ENCODE data around the gene DCTPP1.
A peak's percentile ranks its signal among the peaks of the same experiment; 100 is the strongest.

Gene DCTPP1

GRCh38 chr16:30447512-30448226 is 17.8 kb upstream of the DCTPP1 start:
- no peak for DNase-seq (ENCODE audit: low spot score)

GRCh38 chr16:30446203-30446595 is 16.4 kb upstream of the DCTPP1 start:
- DNase-seq (ENCODE audit: low spot score) = no peak

GRCh38 chr16:30445408-30446202 is 15.8 kb upstream of the DCTPP1 start, which contains the start of gene SEPHS2:
SEPHS2 (minus strand) TSS chr16:30445874; CDS start chr16:30445727, 147 bp downstream.
- peak; percentile 92 for DNase-seq (ENCODE audit: low spot score)

- DNase-seq (ENCODE audit: low spot score) = no peak
Observed at GRCh38 chr16:30445149-30445407, 15.2 kb upstream of the DCTPP1 start.

- DNase-seq (ENCODE audit: low spot score) = no peak
Observed at GRCh38 chr16:30444231-30445148, 14.7 kb upstream of the DCTPP1 start.

- no peak for DNase-seq (ENCODE audit: low spot score)
Observed at GRCh38 chr16:30443631-30444030, 13.8 kb upstream of the DCTPP1 start.

GRCh38 chr16:30439720-30440348 is 10.0 kb upstream of the DCTPP1 start:
- no peak for DNase-seq (ENCODE audit: low spot score)

- DNase-seq (ENCODE audit: low spot score) = no peak
Observed at GRCh38 chr16:30438835-30439234, 9.0 kb upstream of the DCTPP1 start.

GRCh38 chr16:30437511-30438046 is 7.7 kb upstream of the DCTPP1 start:
- DNase-seq (ENCODE audit: low spot score) = no peak

- DNase-seq (ENCODE audit: low spot score) = no peak
Observed at GRCh38 chr16:30434852-30435251, 5.0 kb upstream of the DCTPP1 start.

- DNase-seq (ENCODE audit: low spot score) = peak; percentile 64
Observed at GRCh38 chr16:30430428-30430970, 669 bp upstream of the DCTPP1 start.

- DNase-seq (ENCODE audit: low spot score) = no peak
Observed at GRCh38 chr16:30429418-30429677, 482 bp downstream of the DCTPP1 start.

- no peak for DNase-seq (ENCODE audit: low spot score)
Observed at GRCh38 chr16:30428055-30428454, 1.8 kb downstream of the DCTPP1 start.

GRCh38 chr16:30421010-30421409 is 8.8 kb downstream of the DCTPP1 start:
- no peak for DNase-seq (ENCODE audit: low spot score)

GRCh38 chr16:30418350-30419181 is 11.3 kb downstream of the DCTPP1 start:
- DNase-seq (ENCODE audit: low spot score) = no peak

- peak; percentile 92 for DNase-seq (ENCODE audit: low spot score)
Observed at GRCh38 chr16:30417529-30418349, 12.1 kb downstream of the DCTPP1 start.

- DNase-seq (ENCODE audit: low spot score) = no peak
Observed at GRCh38 chr16:30416624-30417528, 13.0 kb downstream of the DCTPP1 start.

- DNase-seq (ENCODE audit: low spot score) = no peak
Observed at GRCh38 chr16:30416047-30416603, 13.7 kb downstream of the DCTPP1 start.

GRCh38 chr16:30414159-30414558 is 15.7 kb downstream of the DCTPP1 start:
- DNase-seq (ENCODE audit: low spot score) = no peak

Measured in D341Med (cell line).